ENCODE measurements around the gene LRRC8C.

The LRRC8C gene

GRCh38 chr1:89657886-89658285 lies 25.0 kb downstream of the LRRC8C start:
- peaks cover 42% of the 10 kb centered on the region for H3K79me2 ChIP-seq (ENCODE audit: control insufficient read depth, insufficient read depth, low read length, unreplicated experiment)
- H3K36me3 ChIP-seq (ENCODE audit: insufficient read depth, low read length), result no peaks in the 10 kb centered on the region
- H3K27ac ChIP-seq (ENCODE audit: low read depth, low read length), result no peak overlapping the region
- H3K4me1 ChIP-seq (ENCODE audit: control insufficient read depth, insufficient read depth, low read length, unreplicated experiment), result peaks cover 13% of the 10 kb centered on the region
- H3K4me3 ChIP-seq (ENCODE audit: low read depth, low read length), result no peak overlapping the region
- H2AFZ ChIP-seq (ENCODE audit: low read length, unreplicated experiment), result no peak overlapping the region
- no peaks in the 10 kb centered on the region for H3K27me3 ChIP-seq (ENCODE audit: insufficient read depth, low read length)

DNA sequence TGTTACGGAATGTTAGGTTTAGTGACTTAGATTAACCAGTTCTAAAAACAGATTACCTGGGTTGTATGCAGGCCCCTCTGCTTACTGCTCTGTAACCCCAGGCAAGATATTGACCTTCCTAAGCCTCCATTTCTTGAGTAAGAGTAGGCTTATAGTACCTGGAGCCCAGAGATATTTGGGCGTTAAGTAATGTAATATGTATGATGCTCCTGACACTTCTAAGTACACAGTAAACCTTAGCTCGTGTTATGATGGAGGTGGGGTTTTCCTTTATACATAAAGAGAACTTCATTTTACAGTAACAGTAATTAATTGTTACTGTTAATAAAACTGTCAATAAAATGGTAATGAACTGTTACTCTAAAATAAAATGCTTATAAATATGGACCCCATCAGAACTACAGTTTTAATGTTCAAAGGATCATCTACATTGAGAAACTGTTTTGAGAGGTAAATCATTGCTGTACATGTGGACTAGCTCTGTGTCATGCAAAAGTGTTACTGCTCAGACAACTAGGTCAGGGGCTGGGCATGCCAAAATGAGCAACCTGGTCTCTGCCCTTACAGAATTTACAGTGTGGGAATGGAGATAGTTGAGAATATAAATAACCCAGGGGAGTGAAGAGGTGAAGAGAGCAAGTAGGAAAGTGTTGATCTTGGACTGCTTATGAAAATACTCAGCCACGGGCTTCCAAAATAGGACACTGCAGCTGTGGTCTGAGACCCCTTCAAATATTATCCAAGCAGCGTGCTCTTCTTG lies 26.6 kb downstream of the LRRC8C start:
- Histone ChIP-seq H3K4me3 (ENCODE audit: low read depth, low read length) (no peak overlapping the region), H3K27me3 (ENCODE audit: insufficient read depth, low read length) (no peaks in the 10 kb centered on the region), H3K27ac (ENCODE audit: low read depth, low read length) (no peak overlapping the region), H2AFZ (ENCODE audit: low read length, unreplicated experiment) (no peak overlapping the region), H3K36me3 (ENCODE audit: insufficient read depth, low read length) (no peaks in the 10 kb centered on the region), H3K79me2 (ENCODE audit: control insufficient read depth, insufficient read depth, low read length, unreplicated experiment) (peaks cover 40% of the 10 kb centered on the region), H3K4me1 (ENCODE audit: control insufficient read depth, insufficient read depth, low read length, unreplicated experiment) (peaks cover 13% of the 10 kb centered on the region)

GRCh38 chr1:89660224-89661061 lies 27.5 kb downstream of the LRRC8C start:
- Histone ChIP-seq H3K27me3 (ENCODE audit: insufficient read depth, low read length) (no peaks in the 10 kb centered on the region), H3K79me2 (ENCODE audit: control insufficient read depth, insufficient read depth, low read length, unreplicated experiment) (peaks cover 37% of the 10 kb centered on the region), H3K4me1 (ENCODE audit: control insufficient read depth, insufficient read depth, low read length, unreplicated experiment) (peaks cover 13% of the 10 kb centered on the region), H3K36me3 (ENCODE audit: insufficient read depth, low read length) (no peaks in the 10 kb centered on the region), H3K27ac (ENCODE audit: low read depth, low read length) (no peak overlapping the region), H2AFZ (ENCODE audit: low read length, unreplicated experiment) (no peak overlapping the region), H3K4me3 (ENCODE audit: low read depth, low read length) (no peak overlapping the region)

DNA sequence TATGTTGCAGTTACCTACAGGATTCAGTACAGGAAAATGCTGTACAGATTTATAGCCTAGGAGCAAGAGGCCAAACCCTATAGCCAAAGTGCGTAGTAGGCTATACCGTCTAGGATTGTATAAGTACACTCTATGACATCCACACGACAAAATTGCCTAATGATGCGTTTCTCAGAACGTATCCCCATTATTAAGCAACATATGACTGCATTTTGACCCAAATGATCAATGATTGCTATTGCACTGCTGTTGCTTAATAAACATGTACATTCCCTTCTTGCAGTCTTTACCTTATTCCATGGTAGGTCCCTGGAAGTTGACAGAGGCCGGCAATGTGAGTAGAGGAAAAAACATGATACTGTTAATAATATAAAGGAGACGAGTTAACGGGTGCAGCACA lies 33.0 kb downstream of the LRRC8C start:
- peaks cover 8% of the 10 kb centered on the region for H3K4me1 ChIP-seq (ENCODE audit: control insufficient read depth, insufficient read depth, low read length, unreplicated experiment)
- H3K36me3 ChIP-seq (ENCODE audit: insufficient read depth, low read length), result no peaks in the 10 kb centered on the region
- no peak overlapping the region for H3K4me3 ChIP-seq (ENCODE audit: low read depth, low read length)
- H3K27me3 ChIP-seq (ENCODE audit: insufficient read depth, low read length), result no peaks in the 10 kb centered on the region
- H3K79me2 ChIP-seq (ENCODE audit: control insufficient read depth, insufficient read depth, low read length, unreplicated experiment), result peaks cover 29% of the 10 kb centered on the region
- no peak overlapping the region for H3K27ac ChIP-seq (ENCODE audit: low read depth, low read length)
- H2AFZ ChIP-seq (ENCODE audit: low read length, unreplicated experiment), result no peak overlapping the region

DNA sequence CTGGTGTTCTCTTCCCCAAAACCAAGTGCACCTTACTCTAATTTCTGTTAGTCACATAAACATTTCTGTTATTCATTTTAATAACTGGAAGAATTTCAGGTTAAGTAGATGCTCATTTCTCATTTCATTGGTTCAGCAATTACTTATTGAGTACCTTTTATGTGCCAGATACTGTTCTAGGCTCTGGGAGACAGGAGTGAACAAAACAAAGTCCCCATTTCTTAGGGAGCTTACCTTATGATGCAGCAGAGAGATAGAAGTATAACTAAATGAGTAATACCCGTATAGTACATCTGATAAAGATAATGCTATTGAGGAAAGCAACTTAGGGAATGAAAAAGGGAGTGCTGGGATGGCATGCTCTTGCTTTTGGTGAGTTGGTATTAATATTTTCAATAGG lies 33.7 kb downstream of the LRRC8C start:
- Histone ChIP-seq H3K27ac (ENCODE audit: low read depth, low read length) (no peak overlapping the region), H3K4me3 (ENCODE audit: low read depth, low read length) (no peak overlapping the region), H2AFZ (ENCODE audit: low read length, unreplicated experiment) (no peak overlapping the region), H3K4me1 (ENCODE audit: control insufficient read depth, insufficient read depth, low read length, unreplicated experiment) (peaks cover 15% of the 10 kb centered on the region), H3K79me2 (ENCODE audit: control insufficient read depth, insufficient read depth, low read length, unreplicated experiment) (peaks cover 33% of the 10 kb centered on the region), H3K27me3 (ENCODE audit: insufficient read depth, low read length) (no peaks in the 10 kb centered on the region), H3K36me3 (ENCODE audit: insufficient read depth, low read length) (no peaks in the 10 kb centered on the region)

- H3K4me3 ChIP-seq (ENCODE audit: low read depth, low read length), result no peak overlapping the region
- H3K27me3 ChIP-seq (ENCODE audit: insufficient read depth, low read length), result no peaks in the 10 kb centered on the region
- H3K36me3 ChIP-seq (ENCODE audit: insufficient read depth, low read length), result no peaks in the 10 kb centered on the region
- H2AFZ ChIP-seq (ENCODE audit: low read length, unreplicated experiment), result no peak overlapping the region
- H3K4me1 ChIP-seq (ENCODE audit: control insufficient read depth, insufficient read depth, low read length, unreplicated experiment), result peaks cover 25% of the 10 kb centered on the region
- H3K27ac ChIP-seq (ENCODE audit: low read depth, low read length), result no peak overlapping the region
- peaks cover 27% of the 10 kb centered on the region for H3K79me2 ChIP-seq (ENCODE audit: control insufficient read depth, insufficient read depth, low read length, unreplicated experiment)
Observed at GRCh38 chr1:89667691-89668090, 34.8 kb downstream of the LRRC8C start.

- Histone ChIP-seq H2AFZ (ENCODE audit: low read length, unreplicated experiment) (no peak overlapping the region), H3K36me3 (ENCODE audit: insufficient read depth, low read length) (no peaks in the 10 kb centered on the region), H3K27me3 (ENCODE audit: insufficient read depth, low read length) (no peaks in the 10 kb centered on the region), H3K79me2 (ENCODE audit: control insufficient read depth, insufficient read depth, low read length, unreplicated experiment) (peaks cover 33% of the 10 kb centered on the region), H3K4me3 (ENCODE audit: low read depth, low read length) (no peak overlapping the region), H3K27ac (ENCODE audit: low read depth, low read length) (peak overlapping the region; percentile 55; the same call in 1 of the 2 replicates), H3K4me1 (ENCODE audit: control insufficient read depth, insufficient read depth, low read length, unreplicated experiment) (peaks cover 36% of the 10 kb centered on the region)
Observed at GRCh38 chr1:89668961-89669360, 36.0 kb downstream of the LRRC8C start.

- no peaks in the 10 kb centered on the region for H3K36me3 ChIP-seq (ENCODE audit: insufficient read depth, low read length)
- no peaks in the 10 kb centered on the region for H3K27me3 ChIP-seq (ENCODE audit: insufficient read depth, low read length)
- peaks cover 36% of the 10 kb centered on the region for H3K4me1 ChIP-seq (ENCODE audit: control insufficient read depth, insufficient read depth, low read length, unreplicated experiment)
- peaks cover 37% of the 10 kb centered on the region for H3K79me2 ChIP-seq (ENCODE audit: control insufficient read depth, insufficient read depth, low read length, unreplicated experiment)
- H2AFZ ChIP-seq (ENCODE audit: low read length, unreplicated experiment), result no peak overlapping the region
- no peak overlapping the region; the same call in 1 of the 2 replicates for H3K4me3 ChIP-seq (ENCODE audit: low read depth, low read length)
- peak overlapping the region; percentile 55 for H3K27ac ChIP-seq (ENCODE audit: low read depth, low read length)
Observed at GRCh38 chr1:89669441-89669840, 36.5 kb downstream of the LRRC8C start.

DNA sequence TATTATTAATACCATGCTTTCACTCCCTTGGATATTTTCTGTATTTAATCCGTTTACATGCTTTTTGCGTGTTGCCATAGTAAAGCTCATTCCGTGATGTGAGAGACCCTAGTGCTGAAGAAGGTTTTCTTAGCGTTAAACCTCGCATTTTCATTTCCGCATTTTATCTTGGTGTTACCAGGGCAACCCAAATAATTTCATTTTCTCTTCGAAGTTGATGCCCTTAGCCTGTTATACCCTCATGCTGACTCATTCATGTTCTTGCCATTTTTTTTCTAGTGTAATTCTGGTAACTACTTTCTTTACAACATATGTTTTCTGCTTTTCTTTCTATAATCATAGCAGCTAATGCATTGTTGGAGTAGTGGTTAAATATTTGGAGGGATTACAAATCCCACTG lies 37.2 kb downstream of the LRRC8C start:
- H3K27ac ChIP-seq (ENCODE audit: low read depth, low read length), result peak overlapping the region; percentile 55
- H3K79me2 ChIP-seq (ENCODE audit: control insufficient read depth, insufficient read depth, low read length, unreplicated experiment), result peaks cover 44% of the 10 kb centered on the region
- H3K4me1 ChIP-seq (ENCODE audit: control insufficient read depth, insufficient read depth, low read length, unreplicated experiment), result peaks cover 36% of the 10 kb centered on the region
- H3K4me3 ChIP-seq (ENCODE audit: low read depth, low read length), result peak overlapping the region; percentile 24
- H3K36me3 ChIP-seq (ENCODE audit: insufficient read depth, low read length), result no peaks in the 10 kb centered on the region
- no peak overlapping the region for H2AFZ ChIP-seq (ENCODE audit: low read length, unreplicated experiment)
- no peaks in the 10 kb centered on the region for H3K27me3 ChIP-seq (ENCODE audit: insufficient read depth, low read length)

DNA sequence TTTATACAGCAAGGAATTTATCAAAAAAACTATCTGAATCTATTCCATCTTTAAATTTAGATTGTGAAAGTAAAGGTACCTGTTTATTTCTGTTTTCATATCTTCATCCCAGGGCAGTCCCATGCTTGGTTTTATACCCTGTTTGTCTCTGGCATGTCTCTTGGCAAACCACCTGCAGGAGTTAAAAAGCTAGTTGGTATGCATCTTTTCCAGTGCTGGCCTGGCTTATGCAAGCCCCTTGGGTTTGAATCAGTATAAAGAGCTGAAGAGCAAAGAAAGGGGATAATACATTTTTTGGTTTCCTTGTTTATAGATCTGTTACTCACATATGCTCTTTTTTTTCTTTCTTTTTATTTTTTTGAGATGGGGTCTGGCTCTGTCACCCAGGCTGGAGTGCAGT lies 37.8 kb downstream of the LRRC8C start:
- Histone ChIP-seq H3K27ac (ENCODE audit: low read depth, low read length) (peak overlapping the region; percentile 55), H2AFZ (ENCODE audit: low read length, unreplicated experiment) (no peak overlapping the region), H3K4me3 (ENCODE audit: low read depth, low read length) (peak overlapping the region; percentile 24; the same call in 1 of the 2 replicates), H3K36me3 (ENCODE audit: insufficient read depth, low read length) (no peaks in the 10 kb centered on the region), H3K79me2 (ENCODE audit: control insufficient read depth, insufficient read depth, low read length, unreplicated experiment) (peaks cover 48% of the 10 kb centered on the region), H3K27me3 (ENCODE audit: insufficient read depth, low read length) (no peaks in the 10 kb centered on the region), H3K4me1 (ENCODE audit: control insufficient read depth, insufficient read depth, low read length, unreplicated experiment) (peaks cover 36% of the 10 kb centered on the region)
